GM19463 (cell line): ENCODE measurements around the gene NR2C2AP.

Experiments used
- ATAC-seq: cut with Tn5 transposase; IDR thresholded peaks from one replicate; pipeline ENCODE4 v1.9.1; 2021; ENCODE audit warnings: mild to moderate bottlenecking, moderate library complexity; ENCODE audit not compliant: unreplicated experiment

Gene NR2C2AP

DNA sequence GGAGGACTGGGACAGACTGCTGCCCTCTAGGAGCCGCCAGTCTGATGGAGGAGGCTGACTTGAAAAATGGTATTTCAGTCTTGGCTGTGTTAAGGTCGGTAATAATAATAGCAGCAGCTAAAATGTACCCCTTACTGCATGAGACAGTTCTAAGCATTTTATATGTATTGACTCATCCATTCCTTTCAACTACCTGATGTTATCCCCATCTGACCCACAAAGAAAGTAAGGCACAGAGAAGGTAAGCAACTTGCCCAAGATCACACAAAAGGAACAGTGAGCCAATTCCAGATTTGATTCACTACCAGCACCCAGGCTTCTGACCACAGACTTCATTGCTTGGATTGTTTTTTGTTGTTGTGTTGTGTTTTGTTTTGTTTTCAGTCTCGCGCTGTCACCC is 12.6 kb upstream of the NR2C2AP start:
- no peak for ATAC-seq

DNA sequence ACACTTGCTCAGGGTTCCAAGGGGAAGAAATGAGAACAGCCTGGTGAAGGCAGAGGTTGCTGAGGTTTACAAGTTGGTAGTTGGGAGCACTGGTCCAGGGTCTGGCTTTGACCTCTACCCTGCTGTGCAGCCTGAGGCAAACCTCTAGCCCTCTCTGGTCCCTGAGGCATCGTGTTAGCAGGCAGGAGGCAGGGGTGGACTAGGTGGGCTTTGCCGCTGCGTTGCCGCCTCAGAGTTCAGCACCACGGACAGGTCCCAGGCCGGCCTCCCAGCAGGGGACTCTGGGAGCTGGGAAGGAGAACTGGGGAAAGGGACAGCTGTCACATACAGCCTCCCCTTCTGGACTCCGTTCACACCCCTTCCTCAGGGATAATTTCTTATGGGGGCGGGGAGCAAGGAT is 11.7 kb upstream of the NR2C2AP start:
- ATAC-seq: no peak

DNA sequence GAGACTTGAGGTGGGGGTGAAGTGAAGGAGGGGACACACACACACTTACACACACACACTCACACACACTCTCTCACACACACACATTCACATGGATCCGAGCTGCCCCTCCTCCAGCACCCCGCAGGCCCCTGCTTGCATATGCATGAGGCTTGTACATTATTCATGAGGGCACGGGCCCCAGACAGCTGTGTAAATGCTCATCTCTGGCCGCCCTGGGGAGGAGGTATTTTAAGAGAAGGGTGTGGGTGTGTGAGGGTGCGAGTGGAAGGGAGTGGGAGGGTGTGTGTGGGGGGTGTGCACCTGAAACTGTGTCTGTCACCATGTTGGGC is 10.9 kb upstream of the NR2C2AP start:
- ATAC-seq: no peak

DNA sequence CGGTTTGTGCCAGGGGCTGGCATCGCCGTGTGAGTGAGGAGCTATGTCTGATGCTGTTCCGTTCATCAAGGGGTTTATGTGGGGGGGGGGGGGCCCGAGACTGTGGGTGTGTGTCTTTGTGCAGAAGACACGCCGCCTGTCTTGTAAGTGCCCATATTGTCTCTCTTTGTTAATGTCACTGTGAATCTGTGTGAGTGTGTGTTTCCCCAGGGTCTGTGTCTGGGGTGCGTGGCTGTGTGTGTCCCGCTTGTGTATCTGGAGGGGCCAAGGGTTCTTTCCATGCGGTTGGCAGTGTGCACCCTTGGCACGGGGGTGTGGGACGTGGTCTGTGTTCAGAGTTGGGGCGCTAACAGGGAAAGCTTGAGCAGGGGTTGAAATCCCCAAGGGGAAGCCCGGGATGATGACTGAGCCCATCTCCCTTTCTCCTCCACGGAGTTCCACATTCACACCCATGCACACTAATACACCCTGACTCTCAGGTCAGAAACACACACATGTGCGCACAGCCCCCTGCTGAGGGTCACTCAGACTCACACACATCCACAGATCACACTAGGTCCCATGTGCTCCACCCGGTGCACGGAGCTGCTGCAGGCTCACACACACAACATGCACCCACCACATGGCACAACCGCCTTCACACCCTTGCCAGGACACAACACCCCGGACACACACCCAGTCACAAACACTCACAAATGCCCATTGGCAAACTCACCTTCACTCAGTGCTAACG is 10.4 kb upstream of the NR2C2AP start:
- ATAC-seq: no peak

DNA sequence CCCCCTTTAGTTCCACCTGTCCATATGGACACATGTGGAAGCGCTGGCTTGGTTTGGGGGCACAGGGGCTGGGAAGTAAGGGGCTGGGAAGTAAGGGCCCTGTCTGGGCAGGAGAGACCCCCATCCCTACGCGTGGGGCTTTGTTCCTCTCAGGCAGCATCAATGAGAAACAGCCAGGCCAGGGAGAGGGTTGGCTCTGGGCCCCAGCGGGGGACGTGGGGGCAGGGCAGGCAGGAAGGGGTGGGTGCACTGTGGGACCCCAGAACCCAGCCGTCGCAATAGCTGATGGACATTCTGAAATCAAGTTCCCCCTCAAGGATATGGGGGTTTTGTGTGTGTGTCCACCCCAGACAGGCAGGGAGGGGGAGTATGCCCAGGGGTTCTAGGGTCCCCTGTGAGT is 9.7 kb upstream of the NR2C2AP start:
- no peak for ATAC-seq

DNA sequence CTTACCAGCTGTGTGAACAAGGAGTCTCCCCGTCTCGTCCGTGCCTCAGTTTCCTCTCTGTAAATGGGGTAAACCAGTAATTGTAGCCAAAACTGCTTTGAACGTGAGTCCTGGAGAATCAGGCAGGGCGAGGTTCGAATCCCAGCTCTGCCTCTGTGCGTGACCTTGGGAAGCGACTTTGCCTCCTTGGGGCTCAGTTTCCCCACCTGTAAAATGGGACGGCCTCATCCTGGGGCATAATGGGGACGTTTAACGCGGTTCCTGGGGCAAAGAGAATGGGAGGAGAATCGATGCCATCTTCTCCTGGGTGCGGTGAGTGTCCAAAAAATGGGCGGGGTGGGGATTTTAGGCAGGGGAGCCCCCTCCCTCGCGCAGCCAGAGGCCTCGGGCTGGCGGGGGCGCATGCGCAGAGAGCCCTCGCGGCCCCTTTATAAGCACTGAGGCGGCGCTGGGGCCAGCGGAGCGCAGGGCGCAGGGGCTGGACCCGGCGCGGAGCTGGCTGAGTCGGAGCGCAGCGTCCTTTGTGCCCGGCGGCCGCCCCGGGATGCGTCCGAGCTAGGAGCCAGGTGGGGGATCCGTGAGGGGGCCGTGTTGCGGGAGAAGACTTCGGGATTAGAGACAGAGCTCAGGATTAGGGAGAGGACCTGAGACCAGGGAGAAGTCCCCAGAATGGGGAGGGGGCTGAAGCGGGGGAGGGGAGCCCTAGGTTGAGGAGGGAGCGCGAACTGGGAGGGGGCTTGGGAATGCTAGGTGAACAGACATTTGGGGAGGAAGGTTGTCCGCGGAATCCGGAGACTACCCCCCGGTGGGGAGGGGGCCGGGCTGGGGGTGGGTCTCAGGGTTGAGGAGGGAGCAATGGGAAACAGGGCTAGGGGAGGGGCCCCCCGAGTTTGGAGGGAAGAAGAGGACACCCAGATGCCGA is 8.5 kb upstream of the NR2C2AP start, which contains the start of gene NCAN:
NCAN (plus strand) TSS at position 460 of the 922 bp plus-strand sequence. CDS start 4,996 bp downstream, outside the sequence.
- no peak for ATAC-seq

DNA sequence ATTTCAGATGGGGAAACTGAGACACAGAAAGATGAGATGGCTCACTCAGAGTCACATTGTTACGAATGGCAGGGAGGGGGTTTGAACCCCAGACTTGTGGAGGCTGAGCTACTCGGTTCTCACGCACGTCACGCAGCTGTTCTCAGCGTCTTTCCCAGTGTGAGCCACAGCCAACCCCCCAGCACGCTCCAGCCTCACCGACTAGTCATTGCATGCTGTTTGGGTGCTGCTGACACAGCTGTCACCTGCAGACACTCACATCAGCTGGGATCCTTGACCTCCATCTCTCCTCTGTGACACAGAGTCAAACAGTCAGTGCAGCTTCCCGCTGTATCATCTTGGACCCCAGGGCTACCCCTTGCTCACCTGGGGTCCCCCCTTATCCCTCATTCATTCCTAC is 6.2 kb upstream of the NR2C2AP start:
- ATAC-seq: no peak

DNA sequence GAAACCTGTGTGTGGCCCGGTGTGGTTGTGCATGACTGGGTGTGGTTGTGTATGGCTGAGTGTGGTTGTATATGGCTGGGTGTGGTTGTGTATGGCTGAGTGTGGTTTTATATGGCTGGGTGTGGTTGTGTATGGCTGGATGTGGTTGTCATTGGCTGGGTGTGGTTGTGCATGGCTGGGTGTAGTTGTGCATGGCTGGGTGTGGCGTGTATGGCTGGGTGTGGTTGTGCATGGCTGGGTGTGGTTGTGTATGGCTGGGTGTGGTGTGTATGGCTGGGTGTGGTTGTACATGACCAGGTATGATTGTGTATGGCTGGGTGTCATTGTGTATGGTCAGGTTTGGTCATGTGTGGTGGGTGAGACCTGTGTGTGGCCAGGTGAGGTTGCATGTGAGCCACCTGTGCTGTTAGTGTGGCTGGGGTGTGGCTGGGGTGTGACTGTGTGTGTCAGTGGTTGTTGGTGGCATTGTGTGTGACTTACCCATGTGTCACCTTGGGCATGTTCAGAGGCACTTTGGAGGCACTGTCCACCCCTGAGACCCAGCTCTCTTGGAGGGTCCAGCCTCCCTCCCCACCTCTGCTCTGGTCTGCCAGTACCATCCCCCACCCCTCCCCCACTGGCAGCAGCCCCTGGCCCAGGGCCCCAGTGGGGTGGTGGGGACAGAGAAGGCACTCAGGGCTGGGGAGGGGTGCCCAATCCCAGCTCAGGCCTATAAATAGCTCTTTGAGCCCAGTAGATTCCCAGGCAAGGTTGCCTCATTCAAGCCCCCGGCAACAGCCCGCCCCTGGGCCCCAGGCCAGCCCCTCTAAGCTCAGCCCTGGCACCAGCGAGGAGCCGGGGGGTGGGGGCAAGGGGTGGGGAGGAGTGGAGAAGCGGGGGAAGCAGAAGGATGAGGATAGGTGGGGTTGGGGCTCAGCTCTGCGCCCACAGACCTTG is 4.7 kb upstream of the NR2C2AP start:
- no peak for ATAC-seq

DNA sequence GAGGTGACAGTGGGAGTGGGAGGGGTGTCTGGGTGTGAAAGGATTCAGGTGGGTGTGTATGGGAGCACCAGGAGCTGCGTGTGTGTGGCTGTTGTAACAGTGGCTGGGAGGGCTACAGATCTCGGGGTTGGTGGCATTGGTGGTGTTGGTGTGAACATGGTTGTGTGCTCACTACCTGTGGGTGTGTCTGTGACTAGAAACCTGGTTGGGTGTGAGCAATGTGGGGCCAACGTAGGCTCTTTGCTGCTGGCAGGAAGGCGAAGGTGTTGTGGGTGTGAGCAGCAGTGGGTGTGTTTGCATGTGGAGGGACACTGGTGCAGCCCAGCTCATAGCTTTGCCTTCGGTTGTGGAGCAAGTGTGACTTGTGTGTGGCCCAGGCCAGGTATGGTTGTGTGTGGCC is 3.7 kb upstream of the NR2C2AP start:
- no peak for ATAC-seq

DNA sequence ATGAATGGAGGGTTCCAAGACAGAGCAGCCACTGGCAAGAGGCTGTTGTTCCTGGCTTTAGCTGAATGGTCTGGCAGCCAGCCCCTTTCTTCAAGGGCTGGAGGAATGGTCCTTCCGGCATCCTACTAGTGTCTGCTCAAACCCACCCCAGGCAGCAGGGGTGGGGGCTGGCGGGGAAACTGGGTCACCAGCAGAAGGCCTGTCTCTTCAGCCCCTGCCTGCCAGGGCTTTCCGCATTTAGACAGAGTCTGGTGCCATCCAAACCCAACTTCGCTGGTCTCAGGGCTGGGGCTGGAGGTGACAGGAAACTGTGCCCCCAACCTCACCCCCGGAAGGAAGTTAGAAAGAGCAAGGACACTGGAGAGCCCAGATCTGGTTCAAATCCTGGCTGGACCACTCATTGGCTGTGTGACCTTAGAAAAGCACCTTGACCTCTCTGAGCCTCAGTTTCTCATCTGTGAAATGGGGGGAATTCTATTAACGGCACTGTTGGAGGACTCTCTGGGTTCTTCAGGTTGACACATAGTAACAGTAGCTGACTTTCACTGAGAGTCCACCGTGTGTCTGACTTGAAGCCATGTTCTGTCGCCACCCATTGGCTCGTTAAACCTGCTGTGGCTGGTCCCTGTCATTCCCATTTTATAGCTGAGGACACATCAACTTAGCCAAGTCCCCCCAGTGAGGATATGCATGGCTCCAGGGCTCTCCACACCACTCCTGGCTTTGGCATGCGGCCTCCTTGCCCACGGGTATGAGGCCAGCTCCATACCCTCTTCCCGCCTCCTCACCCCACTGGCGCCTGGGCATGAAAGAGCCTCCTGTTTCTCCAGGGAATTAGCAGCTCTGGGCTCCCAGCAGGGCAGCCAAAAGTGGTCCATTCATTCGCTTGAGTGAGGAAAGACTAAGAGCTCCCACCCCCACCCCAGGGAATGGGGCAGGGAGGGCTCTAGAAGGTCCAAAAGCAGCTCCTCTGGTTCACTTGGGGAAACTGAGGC is 2.5 kb upstream of the NR2C2AP start:
- no peak for ATAC-seq

DNA sequence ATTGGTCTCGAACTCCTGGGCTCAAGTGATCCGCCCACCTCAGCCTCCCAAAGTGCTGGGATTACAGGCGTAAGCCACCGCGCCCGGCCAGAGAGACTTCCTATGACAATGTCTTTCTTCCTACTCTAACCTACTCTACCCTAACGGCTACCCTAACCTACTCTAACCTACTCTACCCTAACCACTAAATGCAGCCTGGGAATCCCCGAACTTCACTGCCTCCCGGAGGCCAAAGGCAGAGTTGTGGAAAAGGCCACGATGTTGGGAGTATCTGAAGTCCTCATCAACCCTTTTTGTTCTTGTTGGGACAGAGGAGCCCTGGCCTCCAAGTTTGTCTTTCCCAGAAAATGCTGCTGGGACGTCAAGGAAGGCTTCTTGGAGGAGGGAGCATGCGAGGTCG is 967 bp upstream of the NR2C2AP start:
- ATAC-seq: no peak

DNA sequence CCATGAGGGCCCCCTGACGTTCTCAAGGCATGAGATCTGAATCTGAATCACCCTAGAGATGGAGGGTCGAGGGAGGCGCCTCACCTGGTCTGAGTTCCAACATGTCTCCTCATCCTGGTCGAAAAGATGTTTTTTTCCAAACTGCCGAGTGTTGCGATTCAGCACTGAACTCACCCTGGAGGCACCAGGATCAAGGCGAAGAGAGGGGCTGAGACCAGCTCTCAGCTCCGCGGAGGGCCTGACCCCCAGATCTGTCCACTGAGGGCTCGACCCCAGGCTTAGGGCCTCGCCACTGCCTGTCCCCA is 555 bp downstream of the NR2C2AP start:
- no peak for ATAC-seq

DNA sequence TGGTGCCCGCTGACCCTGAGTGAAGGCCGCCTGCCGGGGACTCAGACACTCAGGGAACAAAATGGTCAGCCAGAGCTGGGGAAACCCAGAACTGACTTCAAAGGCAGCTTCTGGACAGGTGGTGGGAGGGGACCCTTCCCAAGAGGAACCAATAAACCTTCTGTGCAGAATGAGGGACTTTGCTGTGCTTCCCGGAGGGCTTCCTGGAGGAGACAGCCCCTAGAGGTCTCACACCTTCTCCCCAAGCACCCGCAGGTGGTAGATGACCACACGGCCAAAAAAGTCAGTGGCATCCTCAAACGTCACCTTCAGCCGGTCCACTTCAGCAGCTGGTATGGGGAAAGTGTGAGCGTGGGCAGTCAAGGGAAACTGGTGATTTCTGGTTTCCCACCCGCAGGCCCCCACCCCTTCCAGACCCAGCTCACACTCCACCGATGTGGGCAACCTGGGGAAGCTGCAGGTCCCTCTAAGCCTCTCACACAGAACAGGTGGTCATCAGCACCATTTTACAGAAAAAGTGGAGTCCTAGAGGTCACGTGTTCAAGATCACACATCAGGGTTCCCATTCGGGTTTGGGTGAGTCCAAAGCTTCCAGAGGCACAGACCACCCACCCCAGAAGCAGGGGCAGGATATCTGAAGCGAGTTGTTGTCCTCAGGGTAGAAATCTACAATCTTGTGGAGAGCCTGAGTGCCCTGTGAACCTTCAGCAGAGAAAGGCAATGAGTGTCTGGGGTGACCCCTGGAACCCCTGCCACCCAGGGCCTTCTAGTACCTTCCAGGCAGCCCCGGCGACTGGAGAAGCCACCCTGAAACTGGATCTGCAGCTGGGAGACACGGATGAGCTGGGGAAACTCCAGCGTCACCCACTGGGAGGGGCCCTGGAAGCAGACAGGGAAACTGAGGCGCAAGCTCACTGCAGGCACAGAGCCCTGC is 1.2 kb downstream of the NR2C2AP start:
- no peak for ATAC-seq

DNA sequence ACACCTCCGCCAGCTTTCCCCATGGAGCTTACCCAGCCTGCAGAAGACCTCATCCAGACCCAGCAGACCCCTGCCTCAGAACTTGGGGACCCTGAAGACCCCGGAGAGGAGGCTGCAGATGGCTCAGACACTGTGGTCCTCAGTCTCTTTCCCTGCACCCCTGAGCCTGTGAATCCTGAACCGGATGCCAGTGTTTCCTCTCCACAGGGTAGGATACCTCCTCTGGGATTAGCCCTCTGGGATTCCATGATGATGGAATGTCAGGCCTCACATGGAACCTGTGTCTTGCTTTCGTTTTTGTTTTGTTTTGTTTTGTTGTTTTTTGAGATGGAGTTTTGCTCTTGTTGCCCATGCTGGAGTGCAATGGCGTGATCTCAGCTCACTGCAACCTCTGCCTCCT is 9.3 kb downstream of the NR2C2AP start:
- no peak for ATAC-seq

DNA sequence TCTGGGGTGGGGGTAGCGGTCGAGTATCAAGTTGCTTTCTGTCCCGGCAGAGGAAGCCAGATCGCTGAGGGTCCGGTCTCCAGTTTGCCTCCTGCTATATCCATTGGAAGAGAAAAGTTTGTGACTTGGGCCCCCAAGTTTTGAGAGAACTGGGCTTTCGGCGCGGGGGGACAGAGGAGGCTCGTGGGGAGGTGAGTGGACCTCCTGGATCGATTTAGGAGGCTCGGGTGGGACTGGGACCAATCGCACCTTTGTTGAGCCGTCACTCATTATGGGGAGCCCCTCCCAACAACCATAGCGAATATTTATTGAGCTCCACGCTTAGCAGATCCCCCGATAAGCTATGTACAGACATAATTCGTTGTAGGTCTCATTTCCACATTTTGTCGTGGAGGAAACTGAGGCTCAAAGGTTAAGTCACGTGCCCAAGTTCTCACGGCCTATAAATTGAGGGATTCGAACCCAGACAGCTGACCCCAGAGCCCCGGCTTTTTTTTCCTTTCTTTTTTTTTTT is 10.2 kb downstream of the NR2C2AP start:
- ATAC-seq: no peak

DNA sequence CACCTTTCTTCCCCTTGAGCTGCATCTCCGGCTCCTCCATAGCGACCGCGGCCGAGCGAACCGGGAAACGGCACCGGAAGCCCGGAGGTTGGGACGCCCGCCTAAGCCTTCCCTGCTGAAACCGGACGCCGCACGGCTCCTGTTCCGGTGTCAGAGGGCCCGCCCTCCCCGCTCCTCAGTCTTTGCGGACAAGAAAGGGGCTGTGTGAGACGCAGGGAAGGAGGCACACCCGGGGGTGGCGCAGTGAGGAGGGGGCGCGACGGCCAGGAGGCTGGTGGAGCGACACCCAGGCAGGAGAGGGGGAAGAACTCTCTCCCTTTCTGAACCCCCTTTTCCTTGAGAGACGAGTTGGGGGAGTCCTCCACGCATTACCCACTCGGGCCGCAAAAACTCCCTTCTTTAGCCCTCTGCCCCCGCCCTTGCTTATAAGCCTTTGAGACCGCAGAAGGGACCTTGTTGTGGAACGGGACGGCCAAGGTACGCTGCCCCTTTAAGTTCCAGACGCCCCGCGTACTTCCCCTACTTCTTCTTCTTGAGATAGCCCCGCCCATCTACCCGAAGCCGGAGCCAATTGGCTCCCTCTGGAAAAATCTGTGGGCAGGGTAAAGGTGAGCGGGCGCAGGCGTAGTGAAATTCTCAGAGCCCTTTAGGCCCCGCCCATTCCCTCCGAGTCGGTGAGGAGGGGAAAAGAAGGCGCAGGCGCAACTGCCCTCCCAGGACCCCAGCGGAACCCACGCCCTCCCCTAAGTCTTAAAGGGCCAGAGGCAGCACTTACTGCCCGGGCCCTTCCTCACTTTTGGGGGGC is 10.9 kb downstream of the NR2C2AP start, which contains the start of the genes BORCS8 and RFXANK:
BORCS8 (minus strand) TSS at position 75 of the 805 bp plus-strand sequence; CDS start at position 40, 35 bp downstream.
RFXANK (plus strand) TSS at position 181 of the 805 bp plus-strand sequence. CDS start 1,689 bp downstream, outside the sequence.
- peak; percentile 88 for ATAC-seq

DNA sequence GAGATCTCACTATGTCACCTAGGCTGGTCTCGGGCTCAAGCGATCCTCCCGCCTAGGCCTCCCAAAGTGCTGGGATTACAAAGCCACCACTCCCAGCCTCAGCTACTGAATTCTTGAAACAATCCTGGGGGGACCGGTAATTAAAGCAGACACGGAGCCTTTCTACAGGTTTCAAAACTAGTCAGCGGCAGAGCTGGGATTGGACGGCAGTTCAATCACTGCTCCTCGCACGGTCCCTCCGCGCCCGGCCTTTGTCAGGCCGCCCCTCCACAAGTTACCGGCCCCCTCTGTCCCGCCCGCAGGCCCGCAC is 11.5 kb downstream of the NR2C2AP start:
- ATAC-seq: no peak

DNA sequence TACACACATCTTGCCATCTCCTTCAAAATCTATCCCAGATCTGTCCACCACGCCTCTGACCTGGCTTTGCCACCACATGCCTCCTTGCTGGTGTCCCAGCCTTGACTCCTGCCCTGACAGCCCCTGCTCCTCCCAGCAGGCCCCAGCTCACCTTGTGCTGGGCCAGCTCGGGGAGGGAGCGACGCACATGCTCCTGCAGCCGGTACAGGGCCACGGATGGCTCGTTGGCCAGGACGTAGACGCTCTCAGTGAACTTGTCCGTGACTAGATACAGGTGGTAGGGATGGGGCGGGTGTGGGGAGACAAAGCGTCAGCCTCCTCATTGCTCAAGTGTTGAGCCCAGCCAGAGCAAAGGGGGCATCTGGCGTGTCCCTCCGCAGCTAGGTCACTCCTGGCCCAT is 16.5 kb downstream of the NR2C2AP start:
- no peak for ATAC-seq
